NCI-H345 treated with DMSO at 0.1 percent for 48 hours (cell line): Measurements from ENCODE around the gene MDH1B.
A peak's percentile ranks its signal among the peaks of the same experiment; 100 is the strongest.
"Not testable (repeated sequence)": the region's sequence is repeated elsewhere in the genome, so short reads cannot be mapped to it uniquely, and the experiment has no call there.

Experiments used
- DNase-seq: peaks from one replicate; lab custom pipeline; 2025; ENCODE audit not compliant: unreplicated experiment; lab: John Stamatoyannopoulos, UW

Gene MDH1B

DNA sequence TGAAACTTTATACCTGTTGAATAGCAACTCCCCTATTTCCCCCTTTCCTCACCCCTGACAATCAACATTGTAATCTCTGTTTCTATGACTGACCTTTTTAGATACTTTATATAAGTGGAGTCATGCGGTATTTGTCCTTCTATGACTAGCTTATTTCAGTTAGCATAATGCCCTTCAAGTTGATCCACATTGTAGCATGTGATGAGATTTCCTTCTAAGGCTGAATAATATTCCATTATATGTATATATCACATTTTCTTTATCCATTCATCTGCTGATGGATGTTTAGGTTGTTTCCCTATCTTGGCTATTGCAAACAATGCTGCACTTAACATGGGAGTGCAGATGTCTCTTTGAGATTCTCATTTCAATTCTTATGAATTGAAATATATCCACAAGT lies 9.7 kb upstream of the MDH1B start:
- DNase-seq = no peak

GRCh38 chr2:206766057-206766930 lies 1.2 kb upstream of the MDH1B start:
- DNase-seq = no peak

DNA sequence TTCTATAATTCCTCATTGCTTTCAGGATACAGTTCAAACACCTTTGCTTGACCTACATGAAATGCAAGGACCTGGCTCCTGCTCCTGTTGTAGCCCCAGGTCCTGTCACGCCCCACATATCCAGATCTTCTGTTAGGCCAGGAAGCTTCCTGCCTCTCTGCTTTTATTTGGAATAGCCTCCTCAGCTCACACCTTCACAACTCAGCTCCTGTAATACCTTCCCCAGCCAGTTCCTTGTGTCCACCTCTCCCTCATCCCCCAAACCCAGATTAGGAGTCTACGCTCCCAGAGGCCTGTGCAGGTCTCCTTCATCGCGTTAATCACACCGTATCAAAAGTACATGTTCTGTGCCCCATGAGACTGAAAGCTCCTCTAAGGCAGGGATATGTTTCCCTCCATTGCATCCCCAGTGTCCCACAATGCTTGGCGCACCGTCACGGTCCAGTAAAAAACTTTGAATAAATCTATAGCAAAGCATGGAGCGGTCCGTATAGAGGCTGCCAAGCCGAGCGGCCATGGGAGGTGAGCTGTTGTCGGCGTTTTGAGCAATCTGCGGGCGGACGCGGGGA lies 371 bp downstream of the MDH1B start:
- no peak for DNase-seq

DNA sequence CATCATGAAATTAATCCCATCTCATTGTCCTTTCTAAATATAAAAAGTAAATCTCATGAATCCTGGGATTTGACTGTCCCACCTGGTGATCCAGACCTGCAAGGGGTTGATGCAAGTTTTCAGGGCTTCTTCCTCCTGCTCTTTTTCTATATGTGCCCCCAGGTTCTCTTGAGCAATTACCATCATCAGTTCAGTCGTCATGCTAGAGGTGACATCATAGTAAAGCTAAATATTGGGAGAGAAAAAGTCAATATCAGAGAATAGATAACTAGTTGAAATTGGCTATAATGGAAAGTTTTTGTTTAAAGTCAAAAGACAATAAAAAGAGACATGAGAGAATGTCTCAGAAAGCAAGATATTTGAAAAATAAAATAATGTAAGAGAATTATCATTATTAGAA lies 8.3 kb downstream of the MDH1B start:
- DNase-seq = no peak

DNA sequence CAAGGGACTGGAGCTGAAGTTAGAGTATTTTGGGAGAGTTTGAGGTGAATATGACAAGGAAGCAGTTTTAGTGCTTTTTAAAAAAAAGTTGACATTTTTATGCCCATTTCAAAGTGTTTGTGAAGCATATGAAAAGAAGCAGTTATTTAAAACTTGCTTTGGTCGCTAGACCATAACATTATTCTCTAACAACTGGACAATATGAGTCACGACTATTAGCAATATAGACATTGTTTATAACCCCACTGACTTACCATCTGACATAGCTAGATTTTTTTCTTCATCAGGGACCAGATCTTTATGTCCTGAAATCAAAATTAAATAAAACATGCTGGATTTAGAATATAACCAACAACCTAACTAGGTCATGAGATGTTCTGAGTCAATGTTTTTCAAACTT lies 24.3 kb downstream of the MDH1B start:
- DNase-seq = no peak

DNA sequence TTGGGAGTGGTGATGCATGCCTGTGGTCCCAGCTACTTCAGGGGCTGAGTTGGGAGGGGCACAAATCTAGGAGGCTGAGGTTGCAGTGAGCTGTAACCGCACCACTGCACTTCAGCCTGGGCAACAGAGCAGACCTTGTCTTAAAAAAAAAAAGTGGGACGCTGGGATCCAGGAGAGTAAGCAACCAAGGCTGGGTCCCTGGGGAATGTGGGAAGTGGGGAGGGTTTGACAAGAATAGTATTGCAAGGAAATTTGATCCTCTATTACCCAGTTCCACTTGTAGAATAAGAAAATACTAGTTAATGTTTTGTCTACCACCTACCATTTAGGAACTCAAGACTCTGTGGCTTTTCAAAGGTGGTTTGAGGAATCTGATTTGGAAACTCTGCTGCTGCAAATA lies 25.9 kb downstream of the MDH1B start:
- no peak for DNase-seq

GRCh38 chr2:206736935-206737334 lies 28.2 kb downstream of the MDH1B start:
- DNase-seq = no peak

DNA sequence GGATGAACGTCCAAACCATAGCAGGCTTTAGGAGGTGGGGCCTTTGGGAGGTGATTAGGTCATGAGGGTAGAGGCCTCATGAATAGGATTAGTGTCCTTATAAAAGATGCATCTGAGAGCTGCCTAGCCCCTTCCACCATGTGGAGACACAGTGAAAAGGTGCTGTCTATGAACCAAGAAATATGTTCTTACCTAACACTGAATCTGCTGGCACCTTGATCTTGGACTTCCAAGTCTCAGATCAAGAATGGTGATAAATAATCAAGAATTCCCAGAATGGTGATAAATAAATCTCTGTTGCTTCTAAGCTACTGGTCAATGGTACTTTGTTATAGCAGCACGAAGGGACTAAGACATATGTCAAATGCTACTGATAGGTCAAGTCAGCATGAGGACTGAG lies 31.8 kb downstream of the MDH1B start:
- DNase-seq = no peak

GRCh38 chr2:206728277-206729199 lies 36.6 kb downstream of the MDH1B start:
- no peak for DNase-seq

DNA sequence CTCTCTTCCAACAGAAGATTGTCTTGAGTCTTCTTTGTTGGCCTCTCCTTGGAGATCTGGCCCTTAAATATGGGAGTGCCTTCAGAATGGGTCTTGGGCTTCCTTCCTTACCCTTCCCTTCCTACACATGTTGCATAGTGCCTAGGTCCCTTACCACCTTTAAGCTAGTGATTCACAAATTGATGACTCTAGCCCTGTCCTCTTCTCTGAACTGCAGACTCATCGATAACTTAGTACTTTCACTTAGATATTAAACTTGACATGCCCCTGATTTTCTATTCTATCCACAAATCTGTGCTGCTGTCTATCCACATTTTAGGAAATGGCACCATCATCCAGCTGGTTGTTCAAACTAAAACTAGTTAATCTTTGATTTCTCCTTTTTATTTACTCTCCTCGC lies 37.8 kb downstream of the MDH1B start:
- no peak for DNase-seq

- DNase-seq = no peak
Observed at GRCh38 chr2:206723288-206723687, 41.8 kb downstream of the MDH1B start.

DNA sequence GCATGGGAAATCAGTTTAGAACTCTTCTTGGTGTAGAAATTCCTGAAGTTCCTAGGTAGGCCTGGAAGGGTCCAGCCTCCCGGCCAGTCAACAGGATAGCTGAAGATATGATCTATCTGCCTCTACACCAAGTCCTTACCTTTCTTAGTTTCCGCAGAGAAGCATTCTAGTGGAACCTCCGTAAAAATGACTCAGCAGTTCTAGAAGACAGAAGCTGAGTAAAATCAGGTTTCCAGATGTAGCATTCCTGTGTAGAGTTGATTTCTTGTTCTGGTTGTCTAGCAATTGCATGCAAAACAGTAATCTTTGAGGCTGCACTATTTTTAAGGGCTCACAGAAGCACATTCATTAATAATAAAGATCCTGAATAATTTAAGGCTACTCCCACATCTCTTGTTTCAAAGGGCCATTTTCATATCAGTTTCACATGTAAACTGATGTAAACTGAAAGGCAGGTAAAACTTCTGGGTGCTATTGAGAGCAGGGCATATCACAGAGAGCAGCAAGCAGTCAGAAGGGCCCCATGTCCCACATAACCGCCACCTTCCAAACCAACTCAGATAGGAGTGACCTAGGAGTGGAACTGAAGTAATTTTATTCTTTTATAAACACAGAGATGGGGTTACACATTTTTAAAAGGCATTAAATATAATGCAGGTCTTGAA lies 43.7 kb downstream of the MDH1B start:
- no peak for DNase-seq

GRCh38 chr2:206718296-206718695 lies 46.8 kb downstream of the MDH1B start, which contains the start of gene DYTN:
TSS of gene DYTN (minus strand) at chr2:206718396. CDS start at chr2:206718279, 117 bp downstream.
- DNase-seq = no peak

- DNase-seq = no peak
Observed at GRCh38 chr2:206716623-206717022, 48.5 kb downstream of the MDH1B start.

GRCh38 chr2:206715183-206715582 lies 49.9 kb downstream of the MDH1B start:
- not testable (repeated sequence) for DNase-seq

DNA sequence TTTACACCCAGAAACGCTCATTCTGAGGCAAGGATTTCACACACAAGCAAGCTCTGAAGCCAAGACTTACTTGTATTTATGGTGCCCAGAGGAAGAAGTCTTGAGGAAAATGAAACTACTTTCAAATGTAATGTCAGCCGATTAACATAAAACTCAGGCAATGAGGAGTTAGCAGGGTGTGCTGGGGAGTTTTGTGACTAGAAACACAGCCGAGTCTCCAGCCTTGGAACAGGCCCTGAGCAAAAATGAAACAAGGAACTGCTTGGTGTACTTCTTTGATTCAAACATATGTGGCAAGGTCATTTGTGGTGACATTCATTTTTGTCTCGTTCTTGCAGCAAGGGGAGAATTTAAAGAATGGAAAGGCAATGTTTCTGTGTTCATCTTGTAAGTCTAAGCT lies 51.4 kb downstream of the MDH1B start:
- DNase-seq = no peak

- DNase-seq = no peak
Observed at GRCh38 chr2:206708286-206708685, 56.8 kb downstream of the MDH1B start.

DNA sequence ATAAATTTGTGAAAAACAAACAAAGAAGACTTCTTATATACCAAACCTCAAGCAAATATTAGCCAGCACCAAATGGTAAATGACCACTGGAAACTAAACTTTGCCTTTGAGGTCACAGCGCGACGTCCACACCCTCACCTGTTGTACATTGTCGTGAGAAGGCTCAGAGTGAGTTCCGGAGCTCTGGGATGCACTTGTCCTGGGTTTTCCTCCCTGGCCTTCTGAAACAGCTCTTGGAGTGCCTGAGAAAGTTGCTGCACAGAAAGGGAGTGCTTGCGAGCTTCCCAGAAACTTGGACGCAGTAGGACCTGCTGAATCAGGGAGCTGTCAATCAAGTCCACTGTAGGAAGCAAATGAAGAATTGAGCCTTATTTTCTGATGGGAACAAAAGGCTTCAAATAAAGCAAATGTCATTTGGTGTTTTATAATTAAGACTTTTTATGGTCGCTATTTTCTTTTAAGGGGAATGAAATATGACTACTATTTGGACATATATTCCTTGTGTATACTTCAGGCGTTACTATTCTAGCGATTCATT lies 57.9 kb downstream of the MDH1B start:
- no peak for DNase-seq

DNA sequence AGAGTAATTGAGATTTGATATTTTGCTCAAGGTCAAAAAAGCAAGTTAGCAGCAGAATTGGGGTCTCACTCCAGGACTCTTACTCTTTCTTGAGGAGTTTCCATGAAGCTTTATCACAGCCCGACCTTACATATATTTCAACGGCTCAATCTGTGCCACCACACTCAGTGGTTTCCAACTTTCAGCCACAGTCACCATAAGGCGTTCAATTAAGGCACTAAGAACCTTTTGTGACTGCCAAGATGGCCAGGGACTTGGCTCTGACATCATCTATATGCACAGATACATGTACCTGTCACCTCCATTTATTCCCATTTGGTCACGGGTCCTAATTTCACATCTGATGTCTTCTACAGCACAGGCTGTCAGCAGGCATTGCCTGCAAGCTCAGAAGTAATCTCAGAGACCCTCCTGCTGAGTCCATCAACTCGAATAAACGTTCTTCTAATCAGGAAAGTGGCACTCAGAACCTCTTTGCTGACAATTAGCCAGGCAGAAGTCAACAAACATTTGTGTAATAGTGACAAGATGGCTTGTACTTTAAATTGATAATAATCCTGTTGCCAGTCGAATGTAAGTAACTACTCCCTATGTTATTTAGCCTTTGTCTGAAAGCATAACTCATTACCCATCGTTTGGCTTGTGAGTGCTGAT lies 63.0 kb downstream of the MDH1B start:
- peak; percentile 61 for DNase-seq

GRCh38 chr2:206700156-206700555 lies 65.0 kb downstream of the MDH1B start:
- DNase-seq = no peak
